CD1c-positive myeloid dendritic cell (primary cell): Measurements from ENCODE around the gene STEAP1B.
"Not testable (repeated sequence)": the region's sequence is repeated elsewhere in the genome, so short reads cannot be mapped to it uniquely, and the experiment has no call there.

ENCODE experiments used
- DNase-seq: peaks from one replicate; pipeline ENCODE4 v3.0.0-alpha.2; 2016; ENCODE audit errors: extremely low spot score

The STEAP1B gene

GRCh38 chr7:22496912-22497311 is 3.1 kb downstream of the STEAP1B start:
- DNase-seq, result peak; percentile 9

- DNase-seq, result not testable (repeated sequence)
These were observed 3.6 kb downstream of the STEAP1B start for GRCh38 chr7:22496296-22496888.

- not testable (repeated sequence) for DNase-seq
These were observed 6.6 kb downstream of the STEAP1B start for GRCh38 chr7:22493160-22493925.

DNA sequence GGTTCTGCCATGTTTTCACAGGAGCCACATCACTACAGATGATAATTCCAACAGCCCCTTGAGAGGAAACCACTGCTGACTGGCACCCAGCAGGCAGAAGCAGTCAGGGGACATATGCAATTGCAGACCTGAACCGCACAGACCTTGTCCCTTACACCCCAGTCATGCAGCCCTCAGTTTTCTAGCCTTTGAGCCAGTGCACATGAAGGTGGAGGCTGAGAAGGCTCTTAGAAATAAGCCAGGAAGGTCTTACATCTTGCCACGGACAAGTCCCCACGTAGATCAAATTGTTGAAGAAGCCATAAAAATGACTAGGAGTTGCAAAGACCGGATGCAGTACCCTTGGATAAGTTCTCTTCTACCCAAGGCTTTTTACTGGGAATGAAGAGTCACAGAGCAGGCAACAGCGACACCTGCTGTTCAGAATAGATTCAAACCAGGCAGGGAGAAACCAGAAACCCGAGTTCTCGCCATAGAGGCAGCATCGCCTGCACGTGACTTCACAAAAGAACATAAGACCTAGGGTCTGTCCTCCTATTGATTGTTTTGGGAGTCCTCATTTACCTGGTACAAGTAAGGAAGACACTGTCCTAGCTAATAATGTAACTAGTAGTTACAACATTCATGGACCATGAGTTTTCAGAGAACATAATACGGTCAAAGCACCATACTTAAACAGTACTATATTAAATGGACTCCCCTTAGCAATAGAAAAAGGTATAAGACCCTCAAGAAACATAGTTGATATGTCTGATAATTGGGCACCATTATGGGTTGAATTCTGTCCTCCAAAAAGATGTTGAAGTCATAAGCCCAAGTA is 11.1 kb downstream of the STEAP1B start:
- peak; percentile 76 for DNase-seq

GRCh38 chr7:22487978-22488642 is 11.9 kb downstream of the STEAP1B start:
- DNase-seq, result no peak

DNA sequence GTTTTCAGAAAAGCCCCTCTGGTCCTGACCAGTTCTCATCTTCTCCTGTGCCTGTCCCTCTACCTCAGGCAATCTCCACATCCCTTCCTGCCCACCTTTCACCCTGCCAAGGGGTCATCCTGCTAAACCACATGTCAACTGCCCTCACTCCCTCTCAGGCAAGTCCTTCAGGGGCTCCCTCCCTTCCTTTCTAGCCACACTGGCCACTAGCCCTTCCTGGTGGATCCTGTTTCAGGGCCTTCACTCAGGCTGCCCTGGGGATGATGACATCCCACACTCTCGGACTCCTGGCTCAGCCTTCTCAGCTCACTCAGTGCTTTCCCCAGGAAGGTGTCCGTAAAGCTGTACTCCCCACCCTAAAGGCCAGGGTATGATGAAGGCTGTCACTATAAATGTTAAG is 13.4 kb downstream of the STEAP1B start:
- no peak for DNase-seq

GRCh38 chr7:22485189-22485588 is 14.8 kb downstream of the STEAP1B start:
- no peak for DNase-seq

DNA sequence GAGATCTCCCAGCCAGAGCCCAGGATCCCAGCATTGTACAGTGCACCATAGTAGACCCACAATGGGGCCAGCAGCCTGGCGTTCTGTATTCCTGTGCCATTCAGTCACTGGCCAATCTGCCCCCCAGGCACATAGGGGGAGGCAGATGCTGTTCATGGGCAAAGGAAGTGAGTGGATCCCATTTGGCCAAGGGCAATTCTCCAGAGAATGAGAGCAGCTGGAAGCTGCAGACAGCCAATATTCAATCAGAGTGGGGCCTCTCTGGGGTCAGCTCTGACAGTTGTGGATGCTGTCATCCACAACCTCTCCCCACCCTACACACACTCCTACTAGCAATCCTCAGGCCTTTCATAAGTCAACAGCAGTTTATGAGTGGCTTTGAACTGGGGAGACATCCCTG is 17.5 kb downstream of the STEAP1B start:
- DNase-seq, result no peak

DNA sequence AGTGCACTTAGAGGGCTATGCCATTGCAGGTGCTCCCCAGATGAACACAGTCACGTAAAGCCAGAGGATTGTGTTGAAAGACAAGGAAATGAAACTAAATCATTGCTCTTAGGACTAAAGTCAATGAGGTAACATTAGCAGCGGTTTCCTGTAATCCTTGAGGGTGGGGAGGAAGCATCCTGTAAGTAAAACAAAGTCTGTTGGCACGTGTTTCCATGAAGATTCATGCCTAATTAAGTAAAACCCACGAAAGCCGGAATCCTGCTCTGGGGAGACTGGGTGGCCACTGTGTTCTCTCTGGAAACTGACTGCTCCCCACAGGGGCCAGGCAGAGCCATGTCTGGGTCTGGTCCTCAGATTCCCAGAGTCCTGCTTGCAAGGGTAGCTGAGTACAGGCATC is 18.3 kb downstream of the STEAP1B start:
- DNase-seq, result peak; percentile 26

DNA sequence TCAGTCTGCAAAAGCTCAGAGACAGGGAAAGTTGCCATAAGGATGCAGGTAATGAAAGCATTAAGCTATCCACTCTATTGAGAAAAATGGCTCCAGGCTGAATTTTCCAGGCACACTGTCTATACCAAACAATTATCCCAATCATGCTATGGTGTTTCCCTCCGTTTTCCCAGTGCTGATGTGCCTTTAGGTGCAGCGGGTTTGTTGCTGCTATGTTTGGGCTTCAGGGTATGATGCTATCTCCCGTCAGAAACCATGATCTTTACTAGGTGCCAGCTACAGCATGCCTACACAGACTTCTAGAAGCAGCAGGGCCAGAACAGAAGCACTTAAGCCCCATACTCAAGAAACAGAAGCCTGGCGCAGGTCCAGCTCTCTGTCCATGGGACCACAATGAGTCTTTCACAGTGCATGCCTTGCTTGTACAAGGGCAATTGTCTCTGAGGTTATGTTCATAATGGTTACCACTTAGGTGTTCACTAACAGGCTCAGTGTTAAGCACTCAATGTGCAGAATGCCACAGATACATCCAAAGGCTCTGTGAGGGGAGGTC is 19.4 kb downstream of the STEAP1B start:
- no peak for DNase-seq

DNA sequence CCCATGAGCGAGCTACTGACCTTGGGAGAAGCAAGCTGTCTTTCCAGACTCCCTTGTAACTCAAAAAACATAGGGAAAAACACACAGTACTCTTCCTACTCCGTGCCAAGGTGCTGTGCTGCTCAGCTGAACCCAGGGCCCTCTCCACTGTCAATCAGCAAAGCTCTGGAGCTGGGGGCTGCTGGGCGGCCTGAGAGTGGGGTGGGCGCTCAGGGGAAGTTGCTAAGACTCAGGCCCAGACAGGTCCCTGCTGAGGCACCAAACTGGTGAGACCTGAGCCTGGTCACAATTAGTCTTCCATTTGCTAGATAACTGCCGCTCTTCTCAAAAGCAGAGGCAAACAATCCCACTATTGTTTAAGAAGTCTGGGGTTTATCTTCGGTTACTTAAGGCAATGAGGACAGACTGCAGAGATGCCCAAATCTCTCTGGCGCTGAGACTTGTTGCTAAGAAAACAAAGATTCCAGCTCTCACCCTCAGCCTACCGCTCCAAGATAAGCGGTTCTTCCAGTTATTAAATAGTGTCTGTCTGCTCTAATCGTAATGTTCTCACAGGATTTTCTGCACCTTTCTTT is 22.0 kb downstream of the STEAP1B start:
- no peak for DNase-seq

GRCh38 chr7:22477262-22477661 is 22.7 kb downstream of the STEAP1B start:
- DNase-seq, result no peak

DNA sequence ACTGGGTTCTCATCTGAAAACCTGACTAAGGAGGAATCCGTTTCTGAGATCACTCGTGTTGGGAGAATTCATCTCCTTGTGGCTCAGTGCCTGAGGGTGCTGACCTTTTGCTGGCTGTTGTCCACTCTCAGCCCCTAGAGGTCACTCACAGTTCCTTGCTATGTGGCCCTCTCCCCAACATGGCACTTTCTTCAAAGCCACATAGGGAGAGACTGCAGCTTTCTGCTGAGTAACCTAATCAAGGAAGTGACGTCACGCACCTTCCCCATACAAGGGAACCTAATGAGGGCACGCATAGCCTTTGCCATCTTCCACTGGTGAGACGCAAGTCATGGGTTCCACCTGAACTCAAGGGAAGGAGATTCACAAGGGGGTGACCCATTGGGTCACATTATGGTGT is 23.2 kb downstream of the STEAP1B start:
- DNase-seq, result no peak

DNA sequence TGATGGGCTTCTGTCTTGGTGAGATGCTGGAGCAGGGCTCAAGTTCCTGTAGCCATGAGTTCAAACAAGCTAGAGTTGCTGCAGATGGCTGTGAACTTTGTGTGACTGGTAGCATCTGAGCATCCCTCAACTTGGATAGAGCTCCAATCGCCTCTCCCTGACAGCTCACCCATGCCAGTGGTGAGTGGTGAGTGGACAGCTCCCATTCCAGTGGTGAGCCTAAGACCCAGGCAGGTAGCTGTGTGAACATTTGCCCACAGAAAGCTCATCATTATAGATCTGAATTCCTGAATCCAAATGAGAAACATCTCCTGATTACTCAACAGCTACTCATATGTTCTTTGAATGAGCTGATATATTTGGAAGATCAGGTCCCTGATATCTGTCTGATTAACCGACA is 25.3 kb downstream of the STEAP1B start:
- DNase-seq, result no peak

DNA sequence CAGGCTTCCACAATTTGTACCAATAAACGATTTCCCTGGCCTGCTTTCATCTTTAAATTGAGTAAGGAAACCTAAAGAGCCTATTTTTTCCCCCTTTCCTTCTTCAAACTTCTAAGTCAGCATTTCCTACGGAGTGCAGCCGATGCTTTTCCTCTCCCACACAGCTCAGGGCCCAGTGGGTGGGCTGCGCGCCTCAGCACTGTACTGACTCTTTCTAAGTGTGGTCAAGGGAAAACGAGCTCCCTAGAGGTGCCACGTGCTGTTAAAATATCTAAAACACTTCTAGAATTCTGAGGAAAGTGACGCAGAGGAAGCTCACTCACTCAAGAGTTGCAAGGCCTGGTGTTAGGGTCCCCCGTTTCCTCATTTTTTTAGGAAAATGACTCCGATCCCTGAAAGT is 29.0 kb downstream of the STEAP1B start:
- no peak for DNase-seq

DNA sequence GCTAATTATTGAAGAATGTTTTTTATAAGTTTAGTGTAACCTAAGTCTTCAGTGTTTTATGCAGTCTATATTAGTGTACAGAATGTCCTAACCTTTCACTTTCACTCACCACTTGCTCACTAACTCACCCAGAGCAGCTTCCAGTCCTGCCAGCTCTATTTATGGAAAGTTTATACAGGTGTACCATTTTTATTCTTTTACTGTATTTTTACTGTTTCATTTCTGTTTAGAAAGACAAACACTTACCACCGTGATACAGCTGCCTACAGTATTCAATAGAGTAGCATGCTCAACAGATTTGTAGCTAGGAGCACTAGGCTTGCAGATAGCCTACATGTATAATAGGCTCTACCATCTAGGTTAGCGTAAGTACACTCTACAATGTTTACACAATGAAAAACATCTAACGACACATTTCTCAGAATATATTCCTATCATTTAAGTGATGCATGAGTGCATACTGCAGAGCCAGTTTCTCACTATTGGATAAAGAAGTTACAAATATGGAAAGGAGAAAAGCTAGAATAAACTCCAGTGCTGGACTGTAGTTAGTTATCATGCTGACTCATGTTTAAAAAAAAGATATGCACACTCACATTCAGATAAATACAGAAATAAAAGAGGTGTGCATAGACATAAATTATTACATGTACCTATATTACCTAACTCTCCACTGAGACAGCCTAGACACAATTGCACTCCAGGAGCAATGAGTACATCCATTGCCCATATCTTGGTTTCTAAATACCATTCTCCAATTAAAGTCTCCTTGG is 30.4 kb downstream of the STEAP1B start:
- DNase-seq, result no peak

DNA sequence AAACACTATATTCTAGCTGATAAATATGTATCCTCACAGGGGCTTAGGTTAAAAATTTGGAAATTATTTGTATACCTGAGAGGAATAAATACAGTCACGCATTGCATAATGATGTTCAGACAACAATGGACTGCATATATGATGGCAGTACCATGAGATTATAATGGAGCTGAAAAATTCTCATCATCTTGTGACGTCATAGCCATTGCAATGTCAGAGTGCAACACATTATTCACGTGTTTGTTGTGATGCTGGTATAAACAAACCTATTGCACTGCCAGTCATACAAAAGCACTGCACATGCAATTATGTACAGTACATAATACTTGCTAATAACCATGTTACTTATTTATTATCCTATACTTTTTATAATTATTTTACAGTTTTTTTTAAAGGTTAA is 31.4 kb downstream of the STEAP1B start:
- DNase-seq, result no peak

- no peak for DNase-seq
These were observed 35.7 kb downstream of the STEAP1B start for GRCh38 chr7:22464299-22464698.

DNA sequence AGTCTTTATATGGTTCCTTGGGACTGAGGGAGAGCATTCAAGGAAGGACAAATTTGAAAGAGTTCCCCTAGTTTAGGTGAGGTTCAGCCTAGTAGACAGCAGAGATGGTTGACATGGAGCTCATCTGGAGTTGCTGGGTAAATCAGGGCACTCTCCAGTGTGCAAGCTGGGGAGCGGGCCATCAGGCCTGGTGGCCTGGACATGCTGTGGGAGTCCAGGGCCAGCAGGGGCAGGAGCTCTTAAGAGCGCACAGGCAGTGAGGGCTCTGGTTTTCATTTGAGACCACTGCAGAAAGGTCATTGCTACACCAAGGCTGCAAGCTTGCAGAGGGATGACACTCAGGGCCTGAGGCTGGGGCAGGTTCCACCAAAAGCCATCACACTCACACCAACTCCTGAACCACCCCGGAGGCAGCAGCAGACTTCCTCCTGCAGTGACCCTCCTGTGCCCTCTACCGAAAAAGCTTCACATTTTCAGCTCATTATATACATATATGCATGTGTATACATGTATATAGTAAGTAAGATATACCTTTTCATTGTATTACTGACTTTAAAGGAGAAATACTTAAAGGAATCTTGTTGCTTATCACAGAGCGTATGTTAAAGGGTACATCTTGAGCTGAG is 39.5 kb downstream of the STEAP1B start:
- no peak for DNase-seq

- DNase-seq, result no peak
These were observed 42.5 kb downstream of the STEAP1B start for GRCh38 chr7:22457471-22457870.
